Karpas-422 (cell line): ENCODE results near the gene COQ7. TPM values are rescaled to one million over a fixed set of nuclear protein-coding genes. Genes with fewer than 3 reads are reported as not detected.

Experiments used
- DNase-seq: peaks from one replicate; pipeline ENCODE4 v3.0.0-alpha.2; 2015
- H2AFZ ChIP-seq: fragments of 200-600 bp; sonication (generic); 2 replicates; pipeline ENCODE4 v1.6.1; 2014; ENCODE audit warnings: antibody characterized with exemption, low read length, mixed read lengths
- H3K27ac ChIP-seq: fragments of 200-600 bp; sonication (generic); 2 replicates; pipeline ENCODE4 v1.5.1; 2014; ENCODE audit warnings: mild to moderate bottlenecking, low read length, moderate library complexity
- H3K27me3 ChIP-seq: fragments of 200-600 bp; sonication (generic); 2 replicates; pipeline ENCODE4 v1.6.1; 2014; ENCODE audit warnings: low read length, mixed read lengths
- H3K36me3 ChIP-seq: fragments of 200-600 bp; sonication (generic); 2 replicates; pipeline ENCODE4 v1.6.1; 2014; ENCODE audit warnings: low read length, mixed read lengths; ENCODE audit not compliant: insufficient read depth
- H3K4me1 ChIP-seq: fragments of 200-600 bp; sonication (generic); 2 replicates; pipeline ENCODE4 v1.6.1; 2014; ENCODE audit warnings: mild to moderate bottlenecking, low read length, mixed read lengths
- H3K4me2 ChIP-seq: fragments of 200-600 bp; sonication (generic); 2 replicates; pipeline ENCODE4 v1.6.1; 2014; ENCODE audit warnings: low read length, low read depth, mild to moderate bottlenecking; ENCODE audit not compliant: poor library complexity, severe bottlenecking
- H3K4me3 ChIP-seq: fragments of 200-600 bp; sonication (generic); 2 replicates; pipeline ENCODE4 v1.5.1; 2014; ENCODE audit warnings: mild to moderate bottlenecking, antibody characterized with exemption, low read length, mixed read lengths
- H3K79me2 ChIP-seq: fragments of 200-600 bp; sonication (generic); 2 replicates; pipeline ENCODE4 v1.6.1; 2014; ENCODE audit warnings: mild to moderate bottlenecking, low read length, mixed read lengths
- H3K9ac ChIP-seq: fragments of 200-600 bp; sonication (generic); 2 replicates; pipeline ENCODE4 v1.6.0; 2014; ENCODE audit warnings: low read length
- H3K9me2 ChIP-seq: fragments of 200-600 bp; sonication (generic), shearing (Covaris generic); replicated peaks from 2 replicates; pipeline ENCODE4 v1.6.0; 2014; ENCODE audit warnings: mild to moderate bottlenecking, low read length, moderate library complexity; ENCODE audit not compliant: insufficient read depth
- H3K9me3 ChIP-seq: fragments of 300-700, 200-600 bp; sonication (generic); 2 replicates; pipeline ENCODE4 v1.6.1; 2014; ENCODE audit warnings: low read length, mixed read lengths
- H4K20me1 ChIP-seq: fragments of 200-600 bp; sonication (generic); 2 replicates; pipeline ENCODE4 v1.6.1; 2014; ENCODE audit warnings: mild to moderate bottlenecking, antibody characterized with exemption, low read length, low read depth; ENCODE audit not compliant: insufficient read depth
- total RNA-seq: library from RNA; depleted of rRNA; stranded (reverse); fragments of >200 nt; shearing (Covaris generic); gene quantifications from 2 replicates; pipeline ENCODE4 v1.2.3, GENCODE V29; 2014; ENCODE audit warnings: low replicate concordance; rRNA removed

Gene COQ7
- total RNA-seq, result 6.1 and 31.7 TPM in 2 replicates

- H3K27me3 ChIP-seq, result no peaks in the 10 kb centered on the region
- peak within 1 kb of the TSS; percentile 79 for H3K4me3 ChIP-seq
- no peaks in the 10 kb centered on the region for H3K9me2 ChIP-seq
- H2AFZ ChIP-seq, result peak within 1 kb of the TSS; percentile 85
- peak within 1 kb of the TSS; percentile 91 for H3K27ac ChIP-seq
- peak within 1 kb of the TSS; percentile 79 for H3K4me2 ChIP-seq
- H3K9me3 ChIP-seq, result no peaks in the 10 kb centered on the region
- H3K79me2 ChIP-seq, result no peaks in the 10 kb centered on the region
- DNase-seq, result peak; percentile 100
- H3K36me3 ChIP-seq, result no peaks in the 10 kb centered on the region
- peak within 1 kb of the TSS; percentile 90 for H3K9ac ChIP-seq
- H3K4me1 ChIP-seq, result peaks cover 11% of the 10 kb centered on the region
- no peaks in the 10 kb centered on the region for H4K20me1 ChIP-seq
Observed at GRCh38 chr16:19067349-19068236, at the start of gene COQ7. TSS of gene COQ7 (plus strand) at chr16:19067614. CDS start at chr16:19067665, 51 bp downstream.

GRCh38 chr16:19020689-19021088, 46.7 kb upstream of the COQ7 start:
- no peaks in the 10 kb centered on the region for H3K36me3 ChIP-seq
- H3K79me2 ChIP-seq, result no peaks in the 10 kb centered on the region
- no peaks in the 10 kb centered on the region for H3K27me3 ChIP-seq
- no peak overlapping the region for H3K4me2 ChIP-seq
- no peaks in the 10 kb centered on the region for H3K9me2 ChIP-seq
- H3K4me1 ChIP-seq, result no peaks in the 10 kb centered on the region
- H3K9ac ChIP-seq, result no peak overlapping the region
- no peak overlapping the region for H3K4me3 ChIP-seq
- no peaks in the 10 kb centered on the region for H4K20me1 ChIP-seq
- H3K9me3 ChIP-seq, result no peaks in the 10 kb centered on the region
- DNase-seq, result no peak
- no peak overlapping the region for H2AFZ ChIP-seq
- H3K27ac ChIP-seq, result no peak overlapping the region

- Histone ChIP-seq H3K9me2 (no peaks in the 10 kb centered on the region), H3K4me1 (no peaks in the 10 kb centered on the region), H3K79me2 (no peaks in the 10 kb centered on the region), H3K9me3 (no peaks in the 10 kb centered on the region), H4K20me1 (no peaks in the 10 kb centered on the region), H3K27me3 (no peaks in the 10 kb centered on the region), H3K9ac (no peak overlapping the region), H3K36me3 (no peaks in the 10 kb centered on the region), H2AFZ (no peak overlapping the region), H3K4me3 (no peak overlapping the region), H3K4me2 (no peak overlapping the region), H3K27ac (no peak overlapping the region)
- DNase-seq, result no peak
Observed at GRCh38 chr16:19021747-19022146, 45.7 kb upstream of the COQ7 start.

GRCh38 chr16:19027416-19027815, 40.0 kb upstream of the COQ7 start:
- no peak for DNase-seq
- Histone ChIP-seq H3K4me3 (no peak overlapping the region), H3K9me3 (no peaks in the 10 kb centered on the region), H3K79me2 (no peaks in the 10 kb centered on the region), H2AFZ (no peak overlapping the region), H3K27me3 (no peaks in the 10 kb centered on the region), H3K4me1 (no peaks in the 10 kb centered on the region), H3K9ac (no peak overlapping the region), H3K27ac (no peak overlapping the region), H3K4me2 (no peak overlapping the region), H3K9me2 (no peaks in the 10 kb centered on the region), H3K36me3 (no peaks in the 10 kb centered on the region), H4K20me1 (no peaks in the 10 kb centered on the region)

GRCh38 chr16:19029980-19030379, 37.4 kb upstream of the COQ7 start:
- Histone ChIP-seq H2AFZ (no peak overlapping the region), H3K9me2 (no peaks in the 10 kb centered on the region), H3K9ac (no peak overlapping the region), H3K36me3 (no peaks in the 10 kb centered on the region), H4K20me1 (no peaks in the 10 kb centered on the region), H3K4me2 (no peak overlapping the region), H3K79me2 (no peaks in the 10 kb centered on the region), H3K4me1 (no peaks in the 10 kb centered on the region), H3K9me3 (no peaks in the 10 kb centered on the region), H3K27me3 (no peaks in the 10 kb centered on the region), H3K4me3 (no peak overlapping the region), H3K27ac (no peak overlapping the region)
- no peak for DNase-seq

GRCh38 chr16:19031738-19032137, 35.7 kb upstream of the COQ7 start:
- Histone ChIP-seq H3K79me2 (no peaks in the 10 kb centered on the region), H4K20me1 (no peaks in the 10 kb centered on the region), H3K27ac (no peak overlapping the region), H3K9me2 (no peaks in the 10 kb centered on the region), H3K9me3 (no peaks in the 10 kb centered on the region), H3K4me3 (no peak overlapping the region), H2AFZ (no peak overlapping the region), H3K27me3 (no peaks in the 10 kb centered on the region), H3K36me3 (no peaks in the 10 kb centered on the region), H3K9ac (no peak overlapping the region), H3K4me1 (no peaks in the 10 kb centered on the region), H3K4me2 (no peak overlapping the region)
- no peak for DNase-seq

- Histone ChIP-seq H3K79me2 (no peaks in the 10 kb centered on the region), H3K27ac (no peak overlapping the region), H3K9me2 (no peaks in the 10 kb centered on the region), H3K36me3 (no peaks in the 10 kb centered on the region), H3K4me3 (no peak overlapping the region), H3K9ac (no peak overlapping the region), H3K4me1 (no peaks in the 10 kb centered on the region), H3K4me2 (no peak overlapping the region), H3K27me3 (no peaks in the 10 kb centered on the region), H3K9me3 (no peaks in the 10 kb centered on the region), H2AFZ (no peak overlapping the region), H4K20me1 (no peaks in the 10 kb centered on the region)
- DNase-seq, result no peak
Observed at GRCh38 chr16:19033761-19034160, 33.7 kb upstream of the COQ7 start.

GRCh38 chr16:19040400-19040799, 27.0 kb upstream of the COQ7 start:
- Histone ChIP-seq H3K4me2 (no peak overlapping the region), H3K9me2 (no peaks in the 10 kb centered on the region), H3K9me3 (no peaks in the 10 kb centered on the region), H3K4me1 (no peaks in the 10 kb centered on the region), H3K4me3 (no peak overlapping the region), H2AFZ (no peak overlapping the region), H3K9ac (no peak overlapping the region), H3K36me3 (no peaks in the 10 kb centered on the region), H4K20me1 (no peaks in the 10 kb centered on the region), H3K27ac (no peak overlapping the region), H3K79me2 (no peaks in the 10 kb centered on the region), H3K27me3 (no peaks in the 10 kb centered on the region)
- no peak for DNase-seq
